ENCODE data around the gene UNC80.

Gene UNC80

DNA sequence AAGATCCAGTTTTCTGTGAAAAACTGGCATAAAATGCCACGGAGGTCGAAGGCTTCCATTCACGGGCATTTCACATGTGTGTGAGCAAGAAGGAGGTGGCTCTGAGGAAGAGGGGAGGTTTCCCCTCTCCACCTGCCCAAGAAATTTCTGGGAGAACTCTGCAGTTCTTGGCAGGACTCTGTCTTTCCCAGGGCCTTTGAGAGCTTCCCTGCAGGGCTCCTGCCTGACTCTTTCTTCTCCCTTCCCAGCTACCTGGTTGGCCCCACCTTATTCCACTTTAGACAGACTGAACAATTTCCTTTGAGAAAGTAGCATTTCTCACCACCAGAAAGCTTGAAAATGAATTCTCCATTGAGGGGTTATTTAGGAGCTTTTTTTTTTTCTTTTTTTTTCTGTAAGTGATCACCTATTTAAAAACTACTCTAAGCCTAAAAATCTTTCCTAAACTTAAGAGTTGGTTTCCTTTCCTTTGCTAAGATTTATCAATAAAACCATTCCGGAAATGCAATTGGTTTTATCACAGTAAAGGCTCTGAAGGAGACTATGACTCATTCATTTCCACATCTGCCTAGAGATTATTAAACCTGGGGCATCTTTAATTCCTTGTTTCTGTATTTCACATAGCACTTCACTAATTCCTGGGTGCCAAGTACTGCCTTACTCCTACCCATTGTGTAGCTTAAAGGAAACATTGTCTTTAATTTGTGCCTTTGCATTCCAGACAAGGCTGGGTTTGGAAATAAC is 59.3 kb downstream of the UNC80 start:
- no peaks in the 10 kb centered on the region for H3K36me3 Mint-ChIP-seq (ENCODE audit: low read depth)
- H3K27me3 Mint-ChIP-seq (ENCODE audit: low read depth): peaks cover 4% of the 10 kb centered on the region
- no peaks in the 10 kb centered on the region for H3K4me1 Mint-ChIP-seq
- TF ChIP-seq, protein P1, sequence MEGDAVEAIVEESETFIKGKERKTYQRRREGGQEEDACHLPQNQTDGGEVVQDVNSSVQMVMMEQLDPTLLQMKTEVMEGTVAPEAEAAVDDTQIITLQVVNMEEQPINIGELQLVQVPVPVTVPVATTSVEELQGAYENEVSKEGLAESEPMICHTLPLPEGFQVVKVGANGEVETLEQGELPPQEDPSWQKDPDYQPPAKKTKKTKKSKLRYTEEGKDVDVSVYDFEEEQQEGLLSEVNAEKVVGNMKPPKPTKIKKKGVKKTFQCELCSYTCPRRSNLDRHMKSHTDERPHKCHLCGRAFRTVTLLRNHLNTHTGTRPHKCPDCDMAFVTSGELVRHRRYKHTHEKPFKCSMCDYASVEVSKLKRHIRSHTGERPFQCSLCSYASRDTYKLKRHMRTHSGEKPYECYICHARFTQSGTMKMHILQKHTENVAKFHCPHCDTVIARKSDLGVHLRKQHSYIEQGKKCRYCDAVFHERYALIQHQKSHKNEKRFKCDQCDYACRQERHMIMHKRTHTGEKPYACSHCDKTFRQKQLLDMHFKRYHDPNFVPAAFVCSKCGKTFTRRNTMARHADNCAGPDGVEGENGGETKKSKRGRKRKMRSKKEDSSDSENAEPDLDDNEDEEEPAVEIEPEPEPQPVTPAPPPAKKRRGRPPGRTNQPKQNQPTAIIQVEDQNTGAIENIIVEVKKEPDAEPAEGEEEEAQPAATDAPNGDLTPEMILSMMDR (IDR thresholded peaks at IDR 0.05; ENCODE audit: unreplicated experiment in 3 of 3): no peak
- no peak overlapping the region for H3K27ac Mint-ChIP-seq
- H3K9me3 Mint-ChIP-seq: no peaks in the 10 kb centered on the region
- H3K4me3 Mint-ChIP-seq: no peak overlapping the region

DNA sequence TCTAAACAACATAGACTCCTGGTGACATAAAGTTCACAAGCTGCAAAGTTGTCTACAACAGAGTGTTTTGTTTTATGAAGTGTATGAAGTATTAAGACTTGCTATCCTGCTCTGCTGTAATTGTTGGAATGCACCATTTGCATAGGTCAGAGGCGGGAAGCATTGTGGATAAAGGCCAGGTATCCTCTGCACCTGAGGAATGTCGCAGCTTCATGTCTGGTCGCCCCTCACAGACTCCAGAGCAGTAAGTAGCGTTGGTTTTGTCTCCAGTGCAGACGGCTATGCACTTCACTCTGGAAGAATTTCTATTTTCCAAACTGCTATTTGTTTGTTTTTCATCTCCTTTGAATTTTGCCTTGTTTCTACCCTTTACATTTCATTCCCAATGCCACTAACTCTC is 63.1 kb downstream of the UNC80 start:
- Mint-ChIP-seq H3K4me3 (no peak overlapping the region), H3K27ac (no peak overlapping the region), H3K9me3 (no peaks in the 10 kb centered on the region), H3K27me3 (ENCODE audit: low read depth) (peaks cover 4% of the 10 kb centered on the region), H3K36me3 (ENCODE audit: low read depth) (no peaks in the 10 kb centered on the region), H3K4me1 (no peaks in the 10 kb centered on the region)
- TF ChIP-seq, protein P1 (IDR thresholded peaks at IDR 0.05; ENCODE audit: unreplicated experiment in 3 of 3): no peak

DNA sequence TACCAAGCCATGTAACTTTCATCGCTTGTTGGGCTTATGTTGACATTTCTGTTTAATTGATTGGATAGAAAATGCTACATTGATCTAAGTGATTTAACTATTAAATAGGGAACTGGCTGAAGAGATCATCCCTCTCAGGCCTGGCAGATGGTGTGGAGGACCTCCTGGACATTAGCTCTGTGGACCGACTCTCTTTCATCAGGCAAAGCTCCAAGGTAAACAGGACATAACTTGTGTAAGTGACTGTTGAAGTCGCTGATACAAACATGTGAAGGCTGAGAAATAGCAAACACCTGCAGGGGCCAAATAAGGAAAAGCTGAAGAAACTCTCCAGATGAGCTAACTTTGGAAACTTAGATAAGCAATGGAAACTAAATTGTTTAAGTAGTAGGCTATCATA is 68.8 kb downstream of the UNC80 start:
- TF ChIP-seq, protein P1 (IDR thresholded peaks at IDR 0.05; ENCODE audit: unreplicated experiment in 3 of 3): no peak
- no peak overlapping the region for H3K4me3 Mint-ChIP-seq

DNA sequence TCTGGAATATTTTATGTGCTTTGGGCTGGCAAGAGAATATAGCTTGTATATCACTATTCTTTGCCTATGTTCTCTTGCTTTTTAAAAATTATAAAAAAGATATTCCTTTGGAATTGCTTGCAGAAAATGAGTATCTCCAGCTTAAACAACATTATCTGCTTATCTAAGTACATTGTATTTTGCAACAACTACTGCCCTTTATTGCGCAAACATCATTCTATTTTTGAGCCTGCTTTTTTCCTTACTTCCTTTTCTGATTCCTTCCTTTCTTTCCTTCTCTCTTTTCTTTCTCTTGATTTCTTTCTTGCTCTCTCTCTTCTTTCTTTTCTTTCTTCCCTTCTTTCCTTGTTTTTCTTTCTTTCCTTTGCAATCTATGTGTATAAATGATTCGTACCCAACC is 74.0 kb downstream of the UNC80 start:
- Mint-ChIP-seq H3K9me3 (no peaks in the 10 kb centered on the region), H3K27me3 (ENCODE audit: low read depth) (peaks cover 5% of the 10 kb centered on the region), H3K4me3 (no peak overlapping the region), H3K4me1 (no peaks in the 10 kb centered on the region), H3K36me3 (ENCODE audit: low read depth) (no peaks in the 10 kb centered on the region), H3K27ac (no peak overlapping the region)
- TF ChIP-seq, protein P1 (IDR thresholded peaks at IDR 0.05; ENCODE audit: unreplicated experiment in 3 of 3): no peak

More for the DNA sequence above, 68.8 kb downstream of the UNC80 start:
- H3K27me3 Mint-ChIP-seq (ENCODE audit: low read depth): no peaks in the 10 kb centered on the region
- H3K4me1 Mint-ChIP-seq: no peaks in the 10 kb centered on the region
- H3K9me3 Mint-ChIP-seq: no peaks in the 10 kb centered on the region
- no peaks in the 10 kb centered on the region for H3K36me3 Mint-ChIP-seq (ENCODE audit: low read depth)
- no peak overlapping the region for H3K27ac Mint-ChIP-seq

DNA sequence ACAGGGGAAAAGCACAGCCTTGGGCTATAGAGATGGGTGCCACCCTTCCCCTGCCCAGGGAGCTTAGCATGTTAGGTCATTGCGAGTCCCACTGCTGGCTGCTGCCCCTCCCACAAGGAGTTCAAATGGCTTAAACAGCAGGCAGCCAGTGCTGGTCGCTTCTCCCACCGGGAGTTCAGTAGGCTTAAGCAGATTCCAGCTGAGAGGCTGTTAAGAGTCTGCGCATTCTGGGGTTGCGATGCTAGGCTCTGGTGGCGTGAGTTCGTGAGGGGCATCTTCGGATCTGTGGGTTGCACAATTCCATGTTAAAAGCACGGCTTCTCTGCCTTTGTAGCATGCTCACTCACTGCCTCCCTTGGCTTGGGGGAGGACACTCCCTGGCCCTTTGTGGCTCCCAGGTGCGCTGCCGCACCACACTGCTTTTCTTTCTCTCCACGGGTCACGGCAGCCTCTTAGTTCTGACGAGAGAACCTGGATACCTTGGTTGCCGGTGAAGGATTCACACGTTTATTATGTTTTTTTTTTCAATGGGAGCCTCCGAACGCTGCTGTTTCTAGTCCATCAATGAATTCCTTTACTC is 93.2 kb downstream of the UNC80 start:
- no peaks in the 10 kb centered on the region for H3K4me1 Mint-ChIP-seq
- H3K9me3 Mint-ChIP-seq: peaks cover 17% of the 10 kb centered on the region
- H3K36me3 Mint-ChIP-seq (ENCODE audit: low read depth): no peaks in the 10 kb centered on the region
- H3K4me3 Mint-ChIP-seq: no peak overlapping the region
- no peaks in the 10 kb centered on the region for H3K27me3 Mint-ChIP-seq (ENCODE audit: low read depth)
- H3K27ac Mint-ChIP-seq: no peak overlapping the region
- TF ChIP-seq, protein P1 (IDR thresholded peaks at IDR 0.05; ENCODE audit: unreplicated experiment in 3 of 3): no peak
